PFSK-1 (cell line): ENCODE results near the gene CD83.

ENCODE experiments used
- REST ChIP-seq, 2 experiments: IDR thresholded peaks; 2 replicates each; pipeline versions ENCODE4 v1.6.1 to v1.8.0; 2011 to 2012; ENCODE audit warnings: low read depth in 2 of 2, low read length in 2 of 2, control low read depth in 1 of 2, inconsistent platforms in 1 of 2, mild to moderate bottlenecking in 1 of 2, moderate library complexity in 1 of 2; ENCODE audit not compliant: insufficient read depth in 1 of 2
- TAF1 ChIP-seq: IDR thresholded peaks from 2 replicates; pipeline ENCODE4 v1.6.1; 2012; ENCODE audit warnings: low read length, control low read depth, borderline replicate concordance; ENCODE audit not compliant: insufficient read depth

GRCh38 chr6:14135893-14136539 lies 18.4 kb downstream of the CD83 start:
- TF ChIP-seq TAF1 (no peak), REST (IDR thresholded peaks at IDR 0.05; ENCODE audit: insufficient read depth in 1 of 2, low read depth in 2 of 2, low read length in 2 of 2) (no peak)
